SK-N-SH (cell line): Measurements from ENCODE around the gene LTV1.

Experiments
- CTCF ChIP-seq: fragments of 200-600 bp; sonication (generic); IDR thresholded peaks from 2 replicates; pipeline ENCODE4 v1.6.1; 2017; ENCODE audit warnings: antibody characterized with exemption, mild to moderate bottlenecking, moderate library complexity
- EP300 ChIP-seq, 2 experiments: IDR thresholded peaks; 2 replicates each; pipeline versions ENCODE4 v1.4.0 to v1.6.1; 2012; ENCODE audit warnings: borderline replicate concordance in 1 of 2, low read depth in 1 of 2, low read length in 1 of 2
- FOXM1 ChIP-seq: IDR thresholded peaks from 2 replicates; pipeline ENCODE4 v1.4.0; 2012; ENCODE audit warnings: low read depth, mild to moderate bottlenecking
- GABPA ChIP-seq: IDR thresholded peaks from 2 replicates; pipeline ENCODE4 v1.4.0; 2012; ENCODE audit warnings: low read depth, mild to moderate bottlenecking
- JUND ChIP-seq: IDR thresholded peaks from 2 replicates; pipeline ENCODE4 v1.4.0; 2012
- MAX ChIP-seq: IDR thresholded peaks from 2 replicates; pipeline ENCODE4 v1.4.0; 2012; ENCODE audit warnings: low read depth
- POLR2AphosphoS5 ChIP-seq: IDR thresholded peaks from 2 replicates; pipeline ENCODE4 v1.6.1; 2012; ENCODE audit warnings: low read depth, low read length
- REST ChIP-seq: IDR thresholded peaks from 2 replicates; pipeline ENCODE4 v1.6.1; 2012; ENCODE audit warnings: mild to moderate bottlenecking, low read depth, low read length, moderate library complexity
- TAF1 ChIP-seq: IDR thresholded peaks from 2 replicates; pipeline ENCODE4 v1.6.1; 2012; ENCODE audit warnings: low read depth, mild to moderate bottlenecking, low read length, moderate library complexity, borderline replicate concordance

GRCh38 chr6:143843677-143843999 lies 500 bp downstream of the LTV1 start:
- TF ChIP-seq CTCF (no peak), EP300 (IDR thresholded peaks at IDR 0.05; ENCODE audit: borderline replicate concordance in 1 of 2, low read depth in 1 of 2, low read length in 1 of 2) (no peak), FOXM1 (no peak), TAF1 (no peak), JUND (no peak), GABPA (no peak), REST (no peak), MAX (no peak), POLR2AphosphoS5 (no peak)
